Endothelial cell of umbilical vein (primary cell): ENCODE results near the gene SAMD4A. TPM values are rescaled to one million over a fixed set of nuclear protein-coding genes. Genes with fewer than 3 reads are reported as not detected.

Experiments
- BruUV-seq: library from RNA; stranded (reverse); fragments of 400-500 nt; replicated peaks from 2 replicates; lab custom pipeline; 2021; lab: Mats Ljungman, UMichigan
- CTCF ChIA-PET: fragments of 300-600, 350-600 bp; sonication (Branson Sonifier 250); formaldehyde crosslinking; loops from one replicate; lab custom pipeline; 2021; ENCODE audit warnings: antibody characterized with exemption, inconsistent platforms; lab: Charles Lee
- POLR2A ChIA-PET: fragments of 300-600, 350-600 bp; sonication (Branson Sonifier 250); formaldehyde crosslinking; loops from one replicate; lab custom pipeline; 2021; ENCODE audit warnings: antibody characterized with exemption, inconsistent platforms; lab: Charles Lee
- DNase-seq: peaks from one replicate; pipeline ENCODE4 v3.0.0-alpha.2; 2011; ENCODE audit warnings: low read depth, low spot score
- FAIRE-seq: peaks from 2 replicates; lab custom pipeline; 2011; peaks lifted over from hg19 to GRCh38; lab: Jason Lieb, UNC
- H2AFZ ChIP-seq: 2 replicates; pipeline ENCODE4 v1.6.0; 2012; ENCODE audit warnings: low read depth, low read length, control low read depth, inconsistent platforms
- H3K27ac ChIP-seq: 2 replicates; pipeline ENCODE4 v1.5.1; 2011; ENCODE audit warnings: low read depth, mild to moderate bottlenecking, control low read depth, low read length, moderate library complexity; ENCODE audit not compliant: insufficient read depth
- H3K27me3 ChIP-seq, 2 experiments: 2 replicates each; pipeline versions ENCODE4 v1.6.0 to v1.6.1; 2011; ENCODE audit warnings: low read length in 2 of 2, mixed read lengths in 1 of 2; ENCODE audit not compliant: control insufficient read depth in 2 of 2, insufficient read depth in 2 of 2
- H3K36me3 ChIP-seq, 2 experiments: 2 replicates in 1 of 2; 3 replicates in 1 of 2; pipeline ENCODE4 v1.5.1; 2011; ENCODE audit warnings: low read length in 2 of 2, mild to moderate bottlenecking in 1 of 2, moderate library complexity in 1 of 2; ENCODE audit not compliant: control insufficient read depth in 2 of 2, insufficient read depth in 2 of 2; ENCODE audit errors: extremely low read depth in 1 of 2
- H3K4me1 ChIP-seq: 3 replicates; pipeline ENCODE4 v1.5.1; 2011; ENCODE audit warnings: mild to moderate bottlenecking, low read length; ENCODE audit not compliant: control insufficient read depth, insufficient read depth; ENCODE audit errors: extremely low read depth
- H3K4me2 ChIP-seq: 2 replicates; pipeline ENCODE4 v1.6.1; 2011; ENCODE audit warnings: low read length, control low read depth, mixed read lengths; ENCODE audit not compliant: insufficient read depth
- H3K4me3 ChIP-seq, 3 experiments: fragments of 200-600 bp in 1 of 3; sonication (generic), shearing (Covaris generic) in 1 of 3; replicated peaks in 1 of 3; 2 replicates each; pipeline ENCODE4 v1.5.1; 2011 to 2016; ENCODE audit warnings: control low read depth in 3 of 3, low read length in 3 of 3, mild to moderate bottlenecking in 2 of 3, inconsistent platforms in 1 of 3, low read depth in 1 of 3, moderate library complexity in 1 of 3; ENCODE audit not compliant: insufficient read depth in 1 of 3
- H3K79me2 ChIP-seq: 2 replicates; pipeline ENCODE4 v1.6.0; 2012; ENCODE audit warnings: low read length, inconsistent platforms; ENCODE audit not compliant: control insufficient read depth, insufficient read depth
- H3K9ac ChIP-seq: replicated peaks from 2 replicates; pipeline ENCODE3; 2011; ENCODE audit warnings: low read length, control low read depth; ENCODE audit not compliant: insufficient read depth; ENCODE audit errors: extremely low read depth
- H3K9me1 ChIP-seq: replicated peaks from 3 replicates; pipeline ENCODE4 v1.6.0; 2011; ENCODE audit warnings: mild to moderate bottlenecking, low read length; ENCODE audit not compliant: control insufficient read depth, insufficient read depth; ENCODE audit errors: extremely low read depth
- H3K9me3 ChIP-seq: replicated peaks from 2 replicates; pipeline ENCODE4 v1.5.1; 2012; ENCODE audit warnings: low read length, inconsistent platforms; ENCODE audit not compliant: control insufficient read depth, insufficient read depth
- H4K20me1 ChIP-seq: replicated peaks from 2 replicates; pipeline ENCODE3; 2011; ENCODE audit warnings: mild to moderate bottlenecking, low read length; ENCODE audit not compliant: control insufficient read depth, insufficient read depth; ENCODE audit errors: extremely low read depth
- EZH2 ChIP-seq: IDR thresholded peaks from 2 replicates; pipeline ENCODE4 v1.6.1; 2012; ENCODE audit warnings: borderline replicate concordance, low read depth, mild to moderate bottlenecking, moderate library complexity, low read length, inconsistent platforms; ENCODE audit not compliant: severe bottlenecking
- FOS ChIP-seq: IDR thresholded peaks from 2 replicates; pipeline ENCODE4 v1.6.1; 2011; ENCODE audit warnings: mild to moderate bottlenecking, low read length, moderate library complexity, borderline replicate concordance; ENCODE audit not compliant: insufficient read depth
- GATA2 ChIP-seq: IDR thresholded peaks from 2 replicates; pipeline ENCODE4 v1.7.0; 2011; ENCODE audit warnings: low read depth, mild to moderate bottlenecking, moderate library complexity, mixed read lengths, low read length; ENCODE audit not compliant: insufficient read length, insufficient read depth
- JUN ChIP-seq: IDR thresholded peaks from 2 replicates; pipeline ENCODE4 v1.6.1; 2011; ENCODE audit warnings: borderline replicate concordance, low read depth; ENCODE audit not compliant: insufficient read length, insufficient read depth
- MYC ChIP-seq: IDR thresholded peaks from one replicate; pipeline ENCODE4 v1.6.1; 2011; ENCODE audit warnings: mild to moderate bottlenecking, low read depth, low read length
- POLR2A ChIP-seq: IDR thresholded peaks from 2 replicates; pipeline ENCODE4 v1.6.1; 2012; ENCODE audit warnings: low read depth, mild to moderate bottlenecking, control low read depth, low read length
- POLR2AphosphoS5 ChIP-seq: IDR thresholded peaks from 2 replicates; pipeline ENCODE4 v1.6.1; 2012; ENCODE audit warnings: low read depth, mild to moderate bottlenecking, control low read depth, low read length, moderate library complexity; ENCODE audit not compliant: insufficient read depth
- dilution Hi-C: fragments of 300-500 bp; cut with MboI; formaldehyde crosslinking; loops from one replicate; pipeline ENCODE4 v1.15.0; 2019; ENCODE audit warnings: low sequenced_read_pairs; ENCODE audit not compliant: extremely low pct_ligation_motif_present
- intact Hi-C: fragments of 100-400 bp; cut with micrococcal nuclease; formaldehyde crosslinking; loops from one replicate; pipeline ENCODE4 v1.10.0; 2022
- polyA plus RNA-seq, 4 experiments: library from polyadenylated mRNA; depleted of rRNA in 3 of 4; stranded (reverse) in 3 of 4; unstranded in 1 of 4; fragments of >200 nt; gene quantifications; 2 replicates each; pipeline versions ENCODE4 v1.2.1 to v1.2.3, GENCODE V29; 2011 to 2012; ENCODE audit warnings: missing spikeins in 1 of 4
- total RNA-seq: library from RNA; stranded (reverse); gene quantifications from 2 replicates; pipeline ENCODE4 v1.2.3, GENCODE V29; 2021
- TF ChIP-seq, protein P1 (sequence below), 2 donors: IDR thresholded peaks; 1 replicate in 1 of 2; 2 replicates in 1 of 2; pipeline ENCODE4 v1.5.1; 2011; ENCODE audit warnings: low read length in 2 of 2, mild to moderate bottlenecking in 2 of 2, moderate library complexity in 2 of 2, control low read depth in 1 of 2, inconsistent platforms in 1 of 2, low read depth in 1 of 2; ENCODE audit not compliant: insufficient read depth in 1 of 2; ENCODE audit errors: extremely low read depth in 1 of 2
- TF ChIP-seq, protein P2 (sequence below): IDR thresholded peaks from 2 replicates; pipeline ENCODE4 v1.6.1; 2011; ENCODE audit not compliant: insufficient read depth, insufficient read length

Gene SAMD4A
- total and polyA plus RNA-seq, 2 donors (not counting 3 experiments of a cell fraction or from before 2014, with no cell fraction given): 37.7 to 95.3 TPM

DNA sequence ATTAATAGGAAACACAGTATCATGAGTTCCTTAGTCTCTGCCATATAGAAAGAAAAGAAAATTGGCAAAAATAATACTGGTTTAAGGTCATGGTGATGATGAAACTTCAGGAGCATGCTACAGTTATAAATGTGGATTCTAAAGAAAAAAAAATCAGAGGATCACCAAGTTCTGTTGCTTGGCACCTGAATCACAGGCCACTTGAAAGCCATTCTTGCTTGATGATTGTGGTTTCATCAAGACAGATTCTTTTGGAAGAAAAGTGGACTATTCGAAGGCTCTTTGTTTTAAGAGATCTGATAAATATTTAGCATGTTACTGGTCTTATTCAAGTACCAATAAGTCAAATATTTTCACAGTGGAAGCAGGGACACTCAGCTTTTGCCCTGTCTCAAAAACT lies 148.9 kb downstream of the SAMD4A start:
- ChIA-PET CTCF (no interaction called here), POLR2A (no interaction called here)
- no peaks in the 10 kb centered on the region for H3K27me3 ChIP-seq
- no peak overlapping the region for H3K27ac ChIP-seq
- no peak overlapping the region for H3K4me2 ChIP-seq
- H3K9me3 ChIP-seq: no peaks in the 10 kb centered on the region
- no peaks in the 10 kb centered on the region for H3K9me1 ChIP-seq
- intact Hi-C loops: no loop called here
- H4K20me1 ChIP-seq: peaks cover 4% of the 10 kb centered on the region
- H3K4me3 ChIP-seq: no peak overlapping the region
- H2AFZ ChIP-seq: no peak overlapping the region
- dilution Hi-C loops: no loop called here
- peaks cover 2% of the 10 kb centered on the region in 2 experiments for H3K36me3 ChIP-seq
- no TSS peak for BruUV-seq
- H3K9ac ChIP-seq: no peak overlapping the region
- peaks cover 19% of the 10 kb centered on the region for H3K4me1 ChIP-seq
- H3K79me2 ChIP-seq: peaks cover 58% of the 10 kb centered on the region
- TF ChIP-seq JUN (no peak), POLR2A (no peak), POLR2AphosphoS5 (no peak), MYC (no peak), EZH2 (no peak)
- TF ChIP-seq, protein P1, sequence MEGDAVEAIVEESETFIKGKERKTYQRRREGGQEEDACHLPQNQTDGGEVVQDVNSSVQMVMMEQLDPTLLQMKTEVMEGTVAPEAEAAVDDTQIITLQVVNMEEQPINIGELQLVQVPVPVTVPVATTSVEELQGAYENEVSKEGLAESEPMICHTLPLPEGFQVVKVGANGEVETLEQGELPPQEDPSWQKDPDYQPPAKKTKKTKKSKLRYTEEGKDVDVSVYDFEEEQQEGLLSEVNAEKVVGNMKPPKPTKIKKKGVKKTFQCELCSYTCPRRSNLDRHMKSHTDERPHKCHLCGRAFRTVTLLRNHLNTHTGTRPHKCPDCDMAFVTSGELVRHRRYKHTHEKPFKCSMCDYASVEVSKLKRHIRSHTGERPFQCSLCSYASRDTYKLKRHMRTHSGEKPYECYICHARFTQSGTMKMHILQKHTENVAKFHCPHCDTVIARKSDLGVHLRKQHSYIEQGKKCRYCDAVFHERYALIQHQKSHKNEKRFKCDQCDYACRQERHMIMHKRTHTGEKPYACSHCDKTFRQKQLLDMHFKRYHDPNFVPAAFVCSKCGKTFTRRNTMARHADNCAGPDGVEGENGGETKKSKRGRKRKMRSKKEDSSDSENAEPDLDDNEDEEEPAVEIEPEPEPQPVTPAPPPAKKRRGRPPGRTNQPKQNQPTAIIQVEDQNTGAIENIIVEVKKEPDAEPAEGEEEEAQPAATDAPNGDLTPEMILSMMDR (IDR thresholded peaks at IDR 0.05; ENCODE audit: extremely low read depth in 1 of 2, insufficient read depth in 1 of 2, low read depth in 1 of 2, low read length in 2 of 2): no peak
- DNase-seq (no peak), FAIRE-seq (no peak)

DNA sequence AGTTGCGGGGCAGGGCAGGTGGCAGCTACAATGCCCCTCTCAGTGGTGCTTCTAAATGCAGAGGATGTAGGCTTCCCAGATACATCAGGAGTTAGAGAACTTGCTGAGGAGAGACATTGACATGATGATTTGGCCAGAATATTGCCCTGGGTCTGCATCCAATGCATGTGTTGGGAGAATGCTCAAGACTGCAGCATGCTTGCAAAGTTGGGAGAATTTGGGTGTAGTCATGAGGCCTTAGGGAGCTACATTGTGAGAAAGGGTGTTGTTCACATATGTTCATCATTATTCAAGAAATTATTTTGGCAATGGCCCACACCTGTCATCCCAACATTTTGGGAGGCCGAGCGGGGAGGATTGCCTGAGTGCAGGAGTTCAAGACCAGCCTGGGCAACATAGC lies 149.9 kb downstream of the SAMD4A start:
- peaks cover 0 to 2% of the 10 kb centered on the region in 2 experiments for H3K36me3 ChIP-seq
- intact Hi-C loops (no loop called here), dilution Hi-C loops (no loop called here)
- POLR2A ChIA-PET: no interaction called here
- H3K9me1 ChIP-seq: no peaks in the 10 kb centered on the region
- H3K9me3 ChIP-seq: no peaks in the 10 kb centered on the region
- no TSS peak for BruUV-seq
- no peak overlapping the region for H3K27ac ChIP-seq
- no peak overlapping the region for H3K9ac ChIP-seq
- H2AFZ ChIP-seq: no peak overlapping the region
- FAIRE-seq: no peak
- DNase-seq: no peak
- H3K79me2 ChIP-seq: peaks cover 54% of the 10 kb centered on the region
- CTCF ChIA-PET: interaction anchor here (1.3 to 2.6 kb wide), 2 partner anchors 51 to 152 kb away, joined by 3 to 6 read pairs; no protein-coding TSS in a partner anchor
- H3K27me3 ChIP-seq: no peaks in the 10 kb centered on the region
- TF ChIP-seq MYC (no peak), GATA2 (no peak), FOS (no peak), JUN (no peak), EZH2 (no peak), POLR2AphosphoS5 (no peak), POLR2A (no peak)
- TF ChIP-seq, protein P1 (IDR thresholded peaks at IDR 0.05; ENCODE audit: extremely low read depth in 1 of 2, insufficient read depth in 1 of 2, low read depth in 1 of 2, low read length in 2 of 2): no peak
- TF ChIP-seq, protein P2, sequence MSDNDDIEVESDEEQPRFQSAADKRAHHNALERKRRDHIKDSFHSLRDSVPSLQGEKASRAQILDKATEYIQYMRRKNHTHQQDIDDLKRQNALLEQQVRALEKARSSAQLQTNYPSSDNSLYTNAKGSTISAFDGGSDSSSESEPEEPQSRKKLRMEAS: no peak
- no peak overlapping the region for H3K4me2 ChIP-seq
- peaks cover 4% of the 10 kb centered on the region for H4K20me1 ChIP-seq
- H3K4me1 ChIP-seq: peaks cover 13% of the 10 kb centered on the region
- no peak overlapping the region for H3K4me3 ChIP-seq
